Measurements from ENCODE around the gene B4GAT1. TPM values are rescaled to one million over a fixed set of nuclear protein-coding genes. Genes with fewer than 3 reads are reported as not detected.

B4GAT1 gene
- total RNA-seq, 4 donors from 2014 or later, result 32.0 to 71.4 (median 50.0) TPM

DNA sequence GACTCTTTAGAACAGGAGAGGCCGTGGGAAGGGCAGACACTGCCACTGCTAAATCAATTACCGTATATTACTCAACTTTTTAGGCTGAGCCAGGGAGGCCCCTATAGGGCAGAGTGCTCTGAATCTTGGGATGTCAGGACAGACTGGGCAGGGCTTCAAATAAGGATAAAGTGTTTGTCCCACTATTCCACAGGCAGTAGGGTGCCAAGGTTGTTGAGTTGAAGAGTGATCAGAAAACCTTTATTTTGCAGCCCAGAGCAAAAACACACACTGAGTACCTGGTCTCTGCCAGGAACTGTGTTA is 1.6 kb upstream of the B4GAT1 start:
- Histone ChIP-seq H3K27ac (replicated peaks in 1 of 4) (no peak overlapping the region), H3K27me3 (no peaks in the 10 kb centered on the region), H3K4me3 (no peak overlapping the region), H3K9me3 (no peaks in the 10 kb centered on the region), H3K4me1 (peaks cover 21 to 38% (median 35%) of the 10 kb centered on the region in 4 donors), H3K36me3 (peaks cover 0 to 5% (median 0%) of the 10 kb centered on the region in 4 donors)
- intact Hi-C loops (cut with DNase I), result loop anchor here (10.0 kb wide), 1 partner anchor 506 kb away; the partner anchor contains the start of gene LRFN4
- TF ChIP-seq, protein P1, sequence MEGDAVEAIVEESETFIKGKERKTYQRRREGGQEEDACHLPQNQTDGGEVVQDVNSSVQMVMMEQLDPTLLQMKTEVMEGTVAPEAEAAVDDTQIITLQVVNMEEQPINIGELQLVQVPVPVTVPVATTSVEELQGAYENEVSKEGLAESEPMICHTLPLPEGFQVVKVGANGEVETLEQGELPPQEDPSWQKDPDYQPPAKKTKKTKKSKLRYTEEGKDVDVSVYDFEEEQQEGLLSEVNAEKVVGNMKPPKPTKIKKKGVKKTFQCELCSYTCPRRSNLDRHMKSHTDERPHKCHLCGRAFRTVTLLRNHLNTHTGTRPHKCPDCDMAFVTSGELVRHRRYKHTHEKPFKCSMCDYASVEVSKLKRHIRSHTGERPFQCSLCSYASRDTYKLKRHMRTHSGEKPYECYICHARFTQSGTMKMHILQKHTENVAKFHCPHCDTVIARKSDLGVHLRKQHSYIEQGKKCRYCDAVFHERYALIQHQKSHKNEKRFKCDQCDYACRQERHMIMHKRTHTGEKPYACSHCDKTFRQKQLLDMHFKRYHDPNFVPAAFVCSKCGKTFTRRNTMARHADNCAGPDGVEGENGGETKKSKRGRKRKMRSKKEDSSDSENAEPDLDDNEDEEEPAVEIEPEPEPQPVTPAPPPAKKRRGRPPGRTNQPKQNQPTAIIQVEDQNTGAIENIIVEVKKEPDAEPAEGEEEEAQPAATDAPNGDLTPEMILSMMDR (IDR thresholded peaks at IDR 0.05), result no peak
- TF ChIP-seq EP300 (IDR thresholded peaks at IDR 0.05), result no peak
- TF ChIP-seq POLR2AphosphoS5 (IDR thresholded peaks at IDR 0.05), result no peak
- no peak for TF ChIP-seq POLR2A (IDR thresholded peaks at IDR 0.05; ENCODE audit: low read depth)
- 94% methylated on average over 2 of the region's 2 CpGs for WGBS
- DNase-seq (ENCODE audit: extremely low spot score), result no peak

DNA sequence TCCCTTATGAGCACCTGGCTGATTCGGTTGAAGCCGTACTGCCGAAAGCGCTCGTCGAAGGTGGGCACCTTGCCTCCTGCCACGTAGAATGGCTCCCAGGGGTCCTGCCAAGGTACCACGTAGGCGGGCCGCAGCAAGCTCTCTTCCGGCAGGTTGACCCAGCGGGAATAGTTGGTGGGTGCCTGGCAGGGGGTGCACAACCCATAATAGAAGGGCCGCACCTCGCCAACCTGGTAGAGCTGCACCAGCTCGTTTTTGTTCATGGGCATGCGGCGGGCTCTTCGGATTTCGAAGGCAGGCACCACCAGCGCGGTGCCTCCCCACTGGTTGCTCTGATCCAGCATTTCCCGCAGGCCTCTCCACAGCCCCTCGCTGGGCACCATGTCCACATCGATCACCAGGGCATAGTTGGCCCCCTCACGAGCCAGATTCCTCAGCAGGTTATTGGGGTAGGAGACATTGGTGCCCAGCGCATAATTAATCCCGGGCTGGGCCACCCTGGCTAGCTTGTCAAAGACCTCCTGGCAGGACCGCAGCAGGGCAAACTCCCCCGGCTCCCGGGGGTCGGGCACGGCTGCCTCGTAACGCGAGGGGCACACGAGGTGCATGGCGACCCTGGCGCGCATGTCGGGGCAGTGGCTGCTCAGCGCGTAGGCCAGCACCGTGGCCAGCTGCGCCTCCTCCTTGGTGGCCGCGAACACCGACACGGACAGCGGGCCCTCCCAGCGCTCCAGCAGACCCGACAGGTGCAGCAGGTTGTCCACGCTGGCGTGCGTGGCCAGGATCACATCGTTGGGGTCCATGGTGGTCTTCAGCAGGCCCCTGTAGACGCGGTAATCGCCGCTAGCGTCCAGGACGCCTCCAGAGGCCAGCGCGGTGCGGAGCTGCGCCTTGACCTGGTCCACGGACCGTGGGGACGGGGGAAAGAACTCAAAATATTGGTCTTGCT is 679 bp downstream of the B4GAT1 start:
- Histone ChIP-seq H3K4me1 (peaks cover 29 to 52% (median 44%) of the 10 kb centered on the region in 4 donors), H3K27ac (replicated peaks in 1 of 4) (peak overlapping the region; percentile 88 to 95 (median 94)), H3K4me3 (peak overlapping the region; percentile 70 to 96 (median 80)), H3K27me3 (no peaks in the 10 kb centered on the region), H3K9me3 (no peaks in the 10 kb centered on the region), H3K36me3 (peaks cover under 1 to 8% (median 6%) of the 10 kb centered on the region in 4 donors)
- DNase-seq (ENCODE audit: extremely low spot score), result no peak
- intact Hi-C loops (cut with DNase I), result loop anchor here (10.0 kb wide), 1 partner anchor 508 kb away; the partner anchor contains the start of gene LRFN4
- 45% methylated on average over 24 of the region's 68 CpGs for WGBS
- no peak for TF ChIP-seq EP300 (IDR thresholded peaks at IDR 0.05)
- no peak for TF ChIP-seq POLR2AphosphoS5 (IDR thresholded peaks at IDR 0.05)
- TF ChIP-seq POLR2A (IDR thresholded peaks at IDR 0.05; ENCODE audit: low read depth), result no peak
- TF ChIP-seq, protein P1 (IDR thresholded peaks at IDR 0.05), result no peak

DNA sequence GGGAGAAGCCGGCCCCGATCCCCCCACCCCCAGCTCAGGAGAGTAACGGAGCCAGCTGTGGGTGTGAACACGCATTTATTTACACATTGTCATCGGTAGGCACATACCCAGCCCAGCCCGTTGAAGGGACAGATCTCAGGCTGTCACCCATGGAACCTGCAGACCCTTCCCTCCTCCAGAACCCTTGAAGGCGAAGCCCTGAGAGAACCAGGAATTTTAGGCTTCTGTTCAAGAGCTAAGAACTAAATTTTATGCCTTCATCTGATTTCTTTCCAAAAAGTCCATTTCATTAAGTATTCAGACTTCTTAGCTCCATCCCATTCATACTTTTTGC is 2.1 kb downstream of the B4GAT1 start:
- Histone ChIP-seq H3K4me3 (peak overlapping the region; percentile 70 to 96 (median 80)), H3K4me1 (peaks cover 29 to 52% (median 44%) of the 10 kb centered on the region in 4 donors), H3K36me3 (peaks cover 15 to 22% (median 20%) of the 10 kb centered on the region in 4 donors), H3K27ac (replicated peaks in 1 of 4) (peak overlapping the region; percentile 84 to 95 (median 94)), H3K9me3 (no peaks in the 10 kb centered on the region), H3K27me3 (no peaks in the 10 kb centered on the region)
- TF ChIP-seq, protein P1 (IDR thresholded peaks at IDR 0.05), result no peak
- TF ChIP-seq EP300 (IDR thresholded peaks at IDR 0.05) (no peak), POLR2AphosphoS5 (IDR thresholded peaks at IDR 0.05) (no peak), POLR2A (IDR thresholded peaks at IDR 0.05; ENCODE audit: low read depth) (no peak)
- DNase-seq (ENCODE audit: extremely low spot score), result no peak
- intact Hi-C loops (cut with DNase I), result loop anchor here (10.0 kb wide), 1 partner anchor 510 kb away; the partner anchor contains the start of gene LRFN4
- WGBS, result 2% methylated on average over 4 of the region's 7 CpGs

DNA sequence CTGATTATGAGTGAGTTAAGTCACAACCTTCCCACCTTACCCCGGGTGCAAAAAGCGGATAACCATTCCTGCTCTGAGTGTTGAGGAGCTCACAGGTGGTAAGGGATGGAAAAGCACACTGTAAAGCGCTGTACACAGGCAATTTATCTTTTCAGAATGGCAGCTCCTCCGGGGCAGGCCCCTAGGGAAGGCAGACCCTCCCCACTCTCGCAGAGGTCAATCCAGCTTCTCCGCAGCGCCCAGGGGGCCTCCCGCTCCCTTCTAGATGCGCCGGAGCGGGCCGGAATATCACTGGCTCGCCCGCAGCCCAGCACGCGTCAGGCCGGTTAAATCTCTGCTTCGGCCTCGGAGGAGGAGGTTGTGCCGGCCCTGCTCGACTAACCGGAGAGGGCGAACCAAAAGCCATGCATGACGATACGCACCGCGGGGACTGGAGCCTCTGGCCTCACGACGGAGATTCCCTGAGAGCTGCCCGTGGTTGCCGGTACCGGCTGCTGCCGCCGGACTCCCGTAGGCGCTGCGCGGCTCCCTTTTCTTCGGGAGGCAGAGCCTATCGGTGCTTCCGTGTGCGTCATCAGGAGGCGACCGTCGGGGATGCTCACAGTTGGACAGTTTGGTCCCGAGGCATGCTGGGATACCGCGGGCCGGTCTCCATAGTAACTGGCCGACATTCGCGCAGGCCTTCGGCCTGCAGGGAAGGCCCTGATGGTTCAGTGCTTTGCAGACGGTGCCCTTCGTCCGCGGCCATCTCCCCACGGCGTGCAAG is 2.7 kb downstream of the B4GAT1 start, which contains the start of gene BRMS1:
Gene BRMS1 (minus strand): TSS at position 555 of the 766 bp plus-strand sequence. CDS start 2,870 bp downstream, outside the sequence.
- intact Hi-C loops (cut with DNase I), result loop anchor here (10.0 kb wide), 1 partner anchor 510 kb away; the partner anchor contains the start of gene LRFN4

More for the DNA sequence above, 2.7 kb downstream of the B4GAT1 start, which contains the start of gene BRMS1:
- TF ChIP-seq EP300 (IDR thresholded peaks at IDR 0.05), result no peak
- peak; percentile 98 to 99 for TF ChIP-seq POLR2AphosphoS5 (IDR thresholded peaks at IDR 0.05)
- TF ChIP-seq, protein P1 (IDR thresholded peaks at IDR 0.05), result peak; percentile 24 to 51 (median 42)
- TF ChIP-seq POLR2A (IDR thresholded peaks at IDR 0.05; ENCODE audit: low read depth), result peak; percentile 79
- H3K4me1 ChIP-seq, result peaks cover 29 to 52% (median 44%) of the 10 kb centered on the region in 4 donors
- H3K27me3 ChIP-seq, result no peaks in the 10 kb centered on the region
- no peaks in the 10 kb centered on the region for H3K9me3 ChIP-seq
- peak; percentile 99 for DNase-seq (ENCODE audit: extremely low spot score)
- peak within 1 kb of the TSS; percentile 70 to 96 (median 80) for H3K4me3 ChIP-seq
- peaks cover 20 to 28% (median 26%) of the 10 kb centered on the region in 4 donors for H3K36me3 ChIP-seq
- H3K27ac ChIP-seq (replicated peaks in 1 of 4), result peak within 1 kb of the TSS; percentile 84 to 95 (median 94)
- 2% methylated on average over 20 of the region's 59 CpGs for WGBS

Data from esophagus muscularis mucosa (tissue), 4 donors.